T-helper 17 cell (primary cell): ENCODE data around the gene SLC22A31. TPM values are rescaled to one million over a fixed set of nuclear protein-coding genes. Genes with fewer than 3 reads are reported as not detected.
"Not testable (repeated sequence)": the region's sequence is repeated elsewhere in the genome, so short reads cannot be mapped to it uniquely, and the experiment has no call there.

ENCODE experiments used
- ATAC-seq: fragments of 150-1000 bp; cut with Tn5 transposase; 2 replicates; pipeline ENCODE4 v1.10.0; 2021; ENCODE audit warnings: mild to moderate bottlenecking, moderate library complexity
- DNase-seq, 3 donors: peaks; one replicate each; pipeline versions ENCODE4 v3.0.0 to v3.0.0-alpha.2; 2020 to 2021
- H3K9me3 ChIP-seq: one replicate; pipeline ENCODE4 v1.7.0; 2013; ENCODE audit warnings: low read length, mild to moderate bottlenecking; ENCODE audit not compliant: control insufficient read depth, poor library complexity, severe bottlenecking
- H3K27ac Mint-ChIP-seq: one replicate; pipeline ENCODE4 v1.8.0; 2022; ENCODE audit warnings: mild to moderate bottlenecking, moderate library complexity, mixed read lengths
- H3K27me3 Mint-ChIP-seq: one replicate; pipeline ENCODE4 v1.8.0; 2022; ENCODE audit warnings: mixed read lengths
- H3K36me3 Mint-ChIP-seq: one replicate; pipeline ENCODE4 v1.8.0; 2022; ENCODE audit warnings: low read depth, mixed read lengths
- H3K4me1 Mint-ChIP-seq: one replicate; pipeline ENCODE4 v1.8.0; 2022; ENCODE audit warnings: mild to moderate bottlenecking, mixed read lengths
- H3K4me3 Mint-ChIP-seq: one replicate; pipeline ENCODE4 v1.8.0; 2022; ENCODE audit warnings: mild to moderate bottlenecking, moderate library complexity, mixed read lengths
- total RNA-seq, 4 donors: library from RNA in 2 of 4; stranded (reverse) in 2 of 4; gene quantifications; one replicate each; pipeline ENCODE4 v1.2.3 and lab custom pipeline; 2022 to 2026

SLC22A31 gene
- total RNA-seq, 2 donors from 2014 or later: 0.52 to 0.76 TPM

DNA sequence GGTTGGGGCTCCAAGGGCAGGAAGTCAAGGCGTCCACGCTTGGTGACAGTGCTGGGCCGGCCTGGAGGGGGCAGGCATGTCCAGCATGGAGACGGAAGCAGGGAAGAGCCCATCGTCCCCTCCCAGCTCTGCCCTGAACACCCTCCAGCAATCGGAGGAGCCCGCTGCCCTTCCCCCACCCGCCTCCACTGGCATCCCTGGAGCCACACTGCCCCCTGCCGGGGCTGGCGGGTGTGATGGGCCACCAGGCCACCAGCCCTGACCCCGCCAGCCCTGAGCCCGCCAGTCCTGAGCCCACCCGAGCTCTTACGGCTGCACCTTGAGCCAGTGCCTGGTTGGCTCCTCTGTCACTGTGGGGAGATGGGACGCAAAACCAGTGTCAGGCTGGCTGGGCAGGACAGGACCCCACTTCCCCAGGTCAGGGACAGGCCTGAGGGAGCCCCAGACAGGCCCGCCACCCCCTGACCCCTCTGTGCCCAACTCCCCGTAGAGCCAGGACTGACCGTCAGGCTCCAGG lies 32.9 kb downstream of the SLC22A31 start:
- Mint-ChIP-seq H3K4me3 (no peak overlapping the region), H3K27me3 (no peaks in the 10 kb centered on the region), H3K27ac (no peak overlapping the region), H3K4me1 (peaks cover 8% of the 10 kb centered on the region), H3K36me3 (no peaks in the 10 kb centered on the region)
- no peaks in the 10 kb centered on the region for H3K9me3 ChIP-seq
- peak; percentile 69 to 91 (median 79) for DNase-seq
- peak; percentile 22 for ATAC-seq

DNA sequence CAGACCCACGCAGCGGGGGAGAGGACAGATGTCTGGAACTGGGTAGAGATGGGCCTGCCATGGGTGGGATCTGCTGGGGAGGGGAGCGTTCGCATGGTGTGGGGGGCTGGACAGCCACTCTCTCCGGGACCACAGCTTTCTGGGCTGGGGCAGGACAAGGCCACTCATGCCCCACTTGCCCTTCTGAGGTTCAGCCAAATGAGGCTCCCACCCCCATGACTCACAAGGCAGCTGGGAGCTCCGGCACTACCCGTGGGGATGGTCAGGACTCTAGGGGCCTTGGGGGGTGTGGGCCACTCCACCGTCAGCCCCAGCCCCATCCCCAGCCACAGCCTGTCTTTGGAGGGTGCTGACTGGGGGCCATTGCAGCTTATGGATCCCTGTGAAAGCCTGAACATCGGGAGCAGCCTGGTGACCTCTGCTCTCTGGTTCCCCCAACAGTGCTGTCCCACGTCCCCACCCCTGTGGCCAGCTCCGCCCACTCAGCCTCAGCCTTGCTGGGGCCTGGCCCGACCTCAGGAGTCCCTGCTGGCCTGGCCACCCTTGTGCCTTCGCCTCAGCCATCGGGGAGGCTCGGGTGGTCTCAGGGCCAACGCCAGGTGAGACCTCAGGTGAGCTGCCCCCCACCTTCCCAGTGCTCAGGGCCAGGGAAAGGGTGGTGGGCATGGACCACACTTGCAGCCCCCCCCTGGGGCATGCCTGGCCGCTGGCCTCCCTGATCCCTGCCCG lies 33.5 kb downstream of the SLC22A31 start:
- Mint-ChIP-seq H3K27me3 (no peaks in the 10 kb centered on the region), H3K36me3 (no peaks in the 10 kb centered on the region), H3K4me1 (peaks cover 7% of the 10 kb centered on the region), H3K4me3 (no peak overlapping the region), H3K27ac (no peak overlapping the region)
- ATAC-seq (no peak), DNase-seq (no peak)
- H3K9me3 ChIP-seq: no peaks in the 10 kb centered on the region

DNA sequence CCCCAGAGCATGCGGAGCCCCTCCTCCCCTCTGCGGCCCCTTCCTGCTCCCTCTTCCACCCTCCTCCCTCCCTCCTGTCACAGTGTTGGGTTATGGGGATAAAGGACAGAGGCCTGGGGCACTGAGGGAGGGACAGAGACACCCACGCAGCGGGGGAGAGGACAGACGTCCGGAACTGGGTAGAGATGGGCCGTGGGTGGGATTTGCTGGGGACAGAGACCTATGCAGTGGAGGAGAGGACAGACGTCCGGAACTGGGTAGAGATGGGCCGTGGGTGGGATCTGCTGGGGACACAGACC lies 34.7 kb downstream of the SLC22A31 start:
- not testable (repeated sequence) for H3K4me1 Mint-ChIP-seq, H3K36me3 Mint-ChIP-seq, H3K27me3 Mint-ChIP-seq, DNase-seq, H3K27ac Mint-ChIP-seq, ATAC-seq, H3K4me3 Mint-ChIP-seq, H3K9me3 ChIP-seq

DNA sequence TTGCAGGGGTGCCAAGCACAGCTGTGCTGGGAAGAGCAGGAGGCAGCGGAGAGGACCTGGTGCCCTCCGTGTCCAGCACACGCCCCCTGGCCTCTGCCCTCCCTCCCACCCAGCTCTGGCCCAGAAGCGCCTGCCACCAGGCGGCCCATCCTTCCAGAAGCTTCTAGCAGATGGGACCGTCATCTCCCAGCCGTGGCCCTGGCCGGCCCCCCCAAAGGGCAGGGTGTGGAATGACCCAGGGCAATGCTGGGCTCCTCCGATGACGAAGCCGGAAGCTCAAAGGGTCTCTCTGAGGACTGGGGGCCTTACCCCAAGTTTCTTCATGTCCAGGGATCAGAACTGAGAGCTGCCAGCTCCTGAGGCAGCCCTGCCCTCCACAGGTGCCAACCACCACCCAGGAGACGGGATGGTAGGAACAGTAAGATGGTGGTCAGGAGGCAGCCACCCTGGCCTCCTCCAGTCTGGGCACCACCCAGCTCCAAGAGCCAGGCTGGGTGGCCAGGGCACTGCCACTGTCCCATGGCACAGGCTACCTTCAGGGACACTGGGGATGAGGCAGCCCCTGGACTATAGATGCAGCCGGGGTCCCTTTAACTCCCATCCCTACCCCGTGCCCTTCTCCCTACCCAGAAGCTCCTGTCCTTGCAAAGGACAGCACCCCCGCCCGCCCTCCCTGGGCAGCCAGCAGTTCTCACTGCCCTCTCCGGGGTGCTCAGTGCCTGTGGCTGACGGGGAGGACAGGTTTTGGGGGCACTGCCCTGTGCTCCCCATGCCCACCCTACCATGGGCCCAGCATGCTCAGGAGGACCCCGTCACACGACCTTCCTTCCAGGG lies 35.3 kb downstream of the SLC22A31 start:
- H3K4me3 Mint-ChIP-seq: no peak overlapping the region
- H3K4me1 Mint-ChIP-seq: peaks cover 2% of the 10 kb centered on the region
- no peaks in the 10 kb centered on the region for H3K9me3 ChIP-seq
- DNase-seq: no peak
- no peaks in the 10 kb centered on the region for H3K36me3 Mint-ChIP-seq
- no peak overlapping the region for H3K27ac Mint-ChIP-seq
- no peak for ATAC-seq
- no peaks in the 10 kb centered on the region for H3K27me3 Mint-ChIP-seq

DNA sequence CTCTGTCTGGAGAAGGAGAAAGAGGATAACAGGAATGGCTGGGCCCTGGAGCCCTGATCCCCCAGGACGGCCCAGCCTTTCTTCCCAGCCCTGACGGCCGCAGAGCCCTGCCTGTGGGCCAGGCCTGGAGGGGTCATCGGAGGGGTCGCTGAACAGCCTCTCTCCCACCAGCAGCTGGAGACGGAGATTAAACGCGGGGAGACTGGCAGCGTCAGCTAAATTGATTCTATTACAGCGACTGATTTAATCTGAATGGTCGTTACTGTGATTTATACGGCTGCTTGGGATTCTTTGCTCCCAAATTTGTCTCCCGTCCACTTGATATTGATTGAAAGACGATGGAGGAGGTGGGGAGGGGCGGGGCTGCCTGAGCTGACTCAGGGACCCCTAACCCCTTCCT lies 35.9 kb downstream of the SLC22A31 start:
- no peaks in the 10 kb centered on the region for H3K9me3 ChIP-seq
- no peak overlapping the region for H3K4me3 Mint-ChIP-seq
- H3K27ac Mint-ChIP-seq: no peak overlapping the region
- peaks cover 2% of the 10 kb centered on the region for H3K4me1 Mint-ChIP-seq
- DNase-seq: no peak
- H3K27me3 Mint-ChIP-seq: no peaks in the 10 kb centered on the region
- no peaks in the 10 kb centered on the region for H3K36me3 Mint-ChIP-seq
- ATAC-seq: no peak

DNA sequence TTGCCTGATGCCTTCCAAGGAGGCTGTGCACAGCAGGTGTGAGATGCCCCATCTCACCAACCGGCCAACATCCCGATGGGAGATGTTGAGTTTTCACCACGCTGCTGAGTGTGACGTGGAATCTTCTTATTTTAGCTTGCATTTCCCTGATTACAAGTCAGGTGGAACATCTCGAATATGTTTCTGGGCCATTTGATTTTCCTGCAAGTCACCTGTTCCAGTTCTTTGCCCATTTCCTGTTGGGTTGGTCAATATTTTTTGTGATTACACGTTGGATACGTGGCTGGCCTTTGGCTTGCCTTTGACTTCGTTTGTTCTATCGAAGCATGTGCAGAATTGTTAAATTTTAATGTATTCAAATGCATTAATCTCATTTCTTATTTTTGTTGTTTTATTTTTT lies 37.0 kb downstream of the SLC22A31 start:
- Mint-ChIP-seq H3K4me1 (peaks cover 2% of the 10 kb centered on the region), H3K27me3 (no peaks in the 10 kb centered on the region), H3K4me3 (no peak overlapping the region), H3K36me3 (no peaks in the 10 kb centered on the region), H3K27ac (no peak overlapping the region)
- DNase-seq: no peak
- ATAC-seq: no peak
- no peaks in the 10 kb centered on the region for H3K9me3 ChIP-seq

DNA sequence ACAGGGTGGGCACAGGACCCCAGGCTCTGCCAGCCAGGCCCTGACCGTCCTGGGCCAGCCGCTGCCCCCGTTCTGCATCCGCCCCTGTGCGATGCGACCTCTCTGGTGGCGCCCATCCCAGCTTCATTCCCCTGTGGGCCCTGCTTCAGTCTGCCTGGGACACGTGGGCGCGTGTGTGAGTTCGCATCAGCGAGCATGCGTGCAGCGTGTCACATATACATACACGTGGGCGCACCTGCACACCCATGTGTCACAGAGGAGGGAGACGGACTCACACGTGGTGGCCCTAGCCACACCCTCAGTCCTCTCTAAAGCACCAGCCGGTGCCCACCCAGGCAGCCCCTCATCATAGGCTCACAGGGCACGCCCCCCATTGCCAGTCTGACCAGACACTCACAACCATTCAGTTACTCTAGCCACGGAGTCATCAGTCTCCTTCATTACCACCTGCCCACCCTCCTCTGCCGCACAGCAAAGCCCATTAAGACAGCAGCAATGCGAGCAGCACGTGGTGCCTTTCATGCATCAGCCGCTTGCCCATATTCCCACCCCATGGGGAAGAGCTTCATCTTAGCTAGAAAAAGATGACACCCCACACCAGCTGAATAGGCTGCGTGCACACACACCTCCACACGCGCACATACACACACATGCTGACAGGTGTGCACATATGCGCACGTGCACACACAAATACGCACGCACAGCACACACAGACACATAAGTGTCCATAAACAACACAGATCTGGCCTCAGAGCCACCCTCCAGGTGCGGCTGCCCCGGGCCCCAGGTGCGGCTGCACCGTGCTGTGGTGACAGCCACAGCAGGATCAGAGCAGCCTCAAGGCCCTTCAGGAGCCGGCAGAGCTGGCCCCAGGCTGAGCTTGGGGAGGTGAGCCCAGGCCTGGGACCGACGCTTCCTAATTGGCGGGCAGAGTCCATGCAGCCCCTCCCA lies 38.3 kb downstream of the SLC22A31 start:
- no peak overlapping the region for H3K4me3 Mint-ChIP-seq
- H3K27ac Mint-ChIP-seq: peak overlapping the region; percentile 47
- no peaks in the 10 kb centered on the region for H3K36me3 Mint-ChIP-seq
- H3K27me3 Mint-ChIP-seq: no peaks in the 10 kb centered on the region
- ATAC-seq (no peak), DNase-seq (no peak)
- H3K9me3 ChIP-seq: no peaks in the 10 kb centered on the region
- peaks cover 2% of the 10 kb centered on the region for H3K4me1 Mint-ChIP-seq

DNA sequence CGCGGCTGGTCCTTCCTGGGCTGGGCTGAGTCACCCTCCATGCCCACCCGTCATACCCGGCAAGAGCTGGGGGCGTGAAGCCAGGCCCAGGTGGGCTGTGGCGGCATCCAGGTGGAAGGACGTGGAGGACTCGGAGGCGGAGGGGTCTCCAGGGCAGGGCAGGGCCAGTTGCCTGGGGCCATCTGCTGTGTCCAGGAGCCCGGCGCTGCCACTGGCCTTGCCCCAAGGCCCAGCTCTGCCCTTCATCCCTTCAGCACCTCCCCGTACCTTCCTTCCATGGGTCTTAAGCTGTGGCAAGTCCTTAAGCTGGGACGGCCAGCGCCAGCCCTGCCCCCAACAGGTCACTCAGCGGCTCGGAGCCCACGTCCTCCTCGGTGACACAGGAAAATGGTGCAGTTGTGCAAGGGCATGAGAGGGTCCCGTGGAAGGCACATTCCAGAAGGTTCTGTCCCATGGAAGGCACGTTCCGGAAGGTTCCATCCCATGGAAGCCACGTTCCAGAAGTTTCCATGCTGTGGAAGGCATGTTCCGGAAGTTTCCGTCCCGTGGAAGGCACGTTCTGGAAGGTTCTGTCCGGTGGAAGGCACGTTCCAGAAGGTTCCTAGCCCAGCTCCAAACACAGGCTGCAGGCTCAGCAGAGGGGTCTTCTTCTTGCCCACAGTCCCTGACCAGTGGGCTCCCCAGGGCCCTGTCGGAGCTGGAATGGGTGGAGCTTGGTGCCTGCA lies 39.2 kb downstream of the SLC22A31 start:
- DNase-seq: no peak
- no peaks in the 10 kb centered on the region for H3K4me1 Mint-ChIP-seq
- no peaks in the 10 kb centered on the region for H3K9me3 ChIP-seq
- H3K27me3 Mint-ChIP-seq: no peaks in the 10 kb centered on the region
- H3K27ac Mint-ChIP-seq: no peak overlapping the region
- no peak overlapping the region for H3K4me3 Mint-ChIP-seq
- no peak for ATAC-seq
- no peaks in the 10 kb centered on the region for H3K36me3 Mint-ChIP-seq

DNA sequence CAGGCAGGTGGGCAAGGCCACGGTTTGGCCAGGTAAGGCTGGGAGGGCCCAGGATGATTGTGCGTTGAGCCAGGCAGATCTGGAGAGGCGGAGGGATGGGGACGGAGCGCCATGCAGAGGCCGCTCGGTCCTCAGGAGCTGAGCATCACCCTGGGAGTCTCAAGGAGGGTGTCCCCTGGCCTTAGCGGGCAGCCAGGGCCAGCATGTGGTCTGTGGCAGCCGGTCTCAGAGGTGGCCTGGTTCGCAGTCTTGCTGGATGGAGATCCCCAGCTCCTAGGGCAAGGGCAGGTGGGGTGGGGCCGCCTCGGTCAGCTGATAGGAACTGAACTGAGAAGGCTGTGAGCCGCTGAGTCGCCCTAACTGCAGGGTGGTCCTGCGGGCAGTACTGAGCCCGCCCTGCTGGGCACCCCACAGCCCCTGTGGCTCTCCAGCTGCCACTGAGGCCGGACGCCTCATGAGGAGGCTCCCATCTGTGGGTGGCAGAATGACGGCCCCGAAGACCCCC lies 40.4 kb downstream of the SLC22A31 start:
- H3K36me3 Mint-ChIP-seq: no peaks in the 10 kb centered on the region
- no peaks in the 10 kb centered on the region for H3K4me1 Mint-ChIP-seq
- H3K27me3 Mint-ChIP-seq: no peaks in the 10 kb centered on the region
- ATAC-seq: no peak
- no peaks in the 10 kb centered on the region for H3K9me3 ChIP-seq
- H3K27ac Mint-ChIP-seq: no peak overlapping the region
- DNase-seq: no peak
- H3K4me3 Mint-ChIP-seq: no peak overlapping the region

DNA sequence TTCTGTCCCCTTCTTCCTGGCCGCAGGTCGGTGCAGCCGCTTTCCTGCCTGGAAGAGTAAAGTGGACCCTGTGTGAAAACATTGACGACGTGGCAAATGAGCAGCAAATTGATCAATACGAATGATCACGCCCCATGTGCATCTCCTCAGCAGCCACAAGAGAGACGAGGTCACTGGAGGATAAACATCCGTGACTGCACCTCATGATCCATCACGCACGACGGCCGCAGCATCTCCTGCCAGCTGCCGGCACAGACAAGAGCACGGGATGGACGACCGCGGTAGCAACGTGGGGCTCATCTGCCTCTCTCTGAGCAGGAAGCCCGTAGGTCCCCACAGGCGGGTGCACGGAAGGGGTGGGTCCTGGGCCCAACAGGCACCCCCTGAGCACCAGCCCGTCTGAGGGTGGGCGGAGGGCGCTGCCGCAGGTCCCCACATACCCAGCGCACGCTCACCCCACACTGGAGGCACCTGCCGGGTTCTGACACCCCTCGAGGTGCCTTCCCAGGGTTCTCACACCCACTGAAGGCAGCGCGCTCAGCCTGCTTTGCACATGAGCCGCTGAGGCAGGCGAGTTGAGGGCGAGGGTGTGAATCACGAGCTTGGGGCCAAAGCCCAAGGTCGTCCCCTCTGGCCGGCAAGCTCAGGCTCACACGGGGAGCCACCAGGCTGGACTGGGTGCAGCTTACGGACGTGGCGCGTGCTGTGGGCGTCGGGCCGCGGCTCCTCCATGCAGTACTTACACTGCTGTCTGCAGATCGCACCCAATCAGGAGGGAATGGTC lies 41.1 kb downstream of the SLC22A31 start:
- DNase-seq (no peak), ATAC-seq (no peak)
- Mint-ChIP-seq H3K27ac (no peak overlapping the region), H3K4me3 (no peak overlapping the region), H3K36me3 (no peaks in the 10 kb centered on the region), H3K27me3 (no peaks in the 10 kb centered on the region), H3K4me1 (no peaks in the 10 kb centered on the region)
- no peaks in the 10 kb centered on the region for H3K9me3 ChIP-seq

DNA sequence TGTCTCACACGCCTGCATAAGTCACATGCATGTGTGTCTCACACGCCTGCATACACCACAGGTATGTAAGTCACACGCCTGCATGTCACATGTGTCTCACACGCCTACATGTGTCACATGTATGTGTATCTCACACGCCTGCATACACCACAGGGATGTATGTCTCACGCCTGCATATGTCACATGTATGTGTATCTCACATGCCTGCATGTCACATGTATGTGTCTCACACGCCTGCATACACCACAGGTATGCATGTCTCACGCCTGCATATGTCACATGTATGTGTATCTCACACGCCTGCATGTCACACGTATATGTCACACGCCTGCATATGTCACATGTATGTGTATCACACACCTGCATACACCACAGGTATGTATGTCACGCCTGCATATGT lies 42.6 kb downstream of the SLC22A31 start:
- no peak overlapping the region for H3K27ac Mint-ChIP-seq
- no peak for DNase-seq
- no peaks in the 10 kb centered on the region for H3K4me1 Mint-ChIP-seq
- no peak overlapping the region for H3K4me3 Mint-ChIP-seq
- no peaks in the 10 kb centered on the region for H3K9me3 ChIP-seq
- H3K27me3 Mint-ChIP-seq: no peaks in the 10 kb centered on the region
- no peaks in the 10 kb centered on the region for H3K36me3 Mint-ChIP-seq
- ATAC-seq: no peak
